Kasumi-1 (cell line): Measurements from ENCODE around the gene PTPN14.

Experiments
- DNase-seq, 2 experiments: peaks; one replicate each; lab custom pipeline; 2025; lab: John Stamatoyannopoulos, UW

PTPN14 gene

DNA sequence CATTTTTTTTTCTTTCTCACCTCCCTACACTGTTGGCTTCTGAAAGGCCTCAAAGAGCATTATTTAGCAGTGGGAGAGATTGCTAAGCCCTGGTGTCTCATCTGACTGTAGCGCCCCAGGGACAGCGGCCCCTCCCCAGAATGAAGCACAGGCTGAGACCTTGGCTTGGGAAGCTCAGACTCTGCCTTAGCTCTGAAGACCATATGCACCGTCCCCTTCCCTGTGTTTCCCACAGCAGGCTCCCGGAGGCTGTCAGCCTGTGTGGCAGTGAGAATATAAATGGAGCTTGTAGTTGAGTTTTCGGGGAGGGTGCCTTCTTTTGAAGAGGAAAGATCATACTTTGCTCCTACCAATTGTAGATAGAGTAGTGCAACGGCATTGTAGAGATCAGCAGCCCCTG, 245.1 kb downstream of the PTPN14 start:
- DNase-seq, result no peak

DNA sequence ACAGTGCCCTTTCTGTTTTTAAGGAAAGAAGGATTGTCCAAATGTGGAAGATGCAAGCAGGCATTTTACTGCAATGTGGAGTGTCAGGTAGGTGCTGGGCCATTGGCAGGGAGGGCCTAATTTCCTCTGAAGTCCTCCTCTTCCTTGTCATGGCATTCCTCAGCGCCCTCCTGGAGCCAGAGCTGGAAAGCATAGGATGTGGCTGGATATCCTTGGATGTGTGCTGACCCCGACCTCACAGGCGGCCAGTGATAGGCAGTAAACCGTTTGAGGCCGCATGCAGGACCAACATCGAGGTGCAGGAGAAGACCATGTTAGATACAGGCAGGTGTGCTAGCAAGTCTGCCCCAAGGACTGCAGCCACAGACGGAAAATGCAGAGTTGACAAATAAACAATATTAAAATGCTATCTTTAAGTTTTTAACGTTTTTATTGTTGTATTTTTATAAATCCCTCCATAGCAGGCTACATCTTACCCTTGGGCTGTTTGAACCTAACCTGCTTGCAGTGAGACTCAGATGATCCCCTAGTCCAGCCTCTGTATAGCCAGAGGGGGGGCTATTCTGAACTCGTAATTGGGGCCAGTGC, 246.1 kb downstream of the PTPN14 start:
- DNase-seq, result no peak

DNA sequence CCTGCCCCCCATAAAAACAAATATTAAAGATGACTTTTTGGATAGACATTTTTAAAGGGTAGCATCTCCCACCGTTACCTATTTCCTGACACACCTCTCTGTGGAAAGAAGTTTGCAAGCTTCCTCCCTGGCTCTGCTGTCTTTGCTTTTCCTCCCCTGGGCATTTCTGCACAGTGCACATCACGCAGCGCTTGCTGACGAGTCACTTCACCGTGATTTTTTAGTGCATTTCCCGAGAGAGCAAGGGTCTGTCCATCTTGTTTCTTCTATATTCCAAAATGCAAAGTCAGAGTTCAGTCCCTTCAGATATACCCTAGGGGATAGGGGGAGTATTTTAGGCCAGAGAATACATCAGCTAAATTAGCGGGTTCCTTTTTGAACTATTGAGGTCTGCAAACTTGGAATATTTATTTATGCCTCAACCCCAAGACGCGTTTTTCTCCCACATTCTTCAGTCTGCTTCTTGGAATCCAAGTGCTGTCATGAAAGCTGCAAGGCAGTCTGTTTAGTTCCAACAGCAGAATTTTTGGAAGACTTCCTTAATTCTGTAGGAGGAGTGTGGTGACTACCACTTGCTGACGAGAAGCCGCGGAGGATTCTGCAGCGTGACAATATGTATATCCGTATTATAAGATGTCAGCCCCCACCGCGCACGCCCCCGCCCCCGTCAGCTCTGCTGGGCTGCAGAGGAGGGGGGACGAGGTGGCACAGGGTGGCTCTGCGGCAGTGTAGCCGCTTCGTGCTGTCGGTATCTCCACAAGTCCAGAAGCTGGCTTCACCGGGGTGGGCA, 248.1 kb downstream of the PTPN14 start:
- peak; percentile 30 to 44 for DNase-seq

DNA sequence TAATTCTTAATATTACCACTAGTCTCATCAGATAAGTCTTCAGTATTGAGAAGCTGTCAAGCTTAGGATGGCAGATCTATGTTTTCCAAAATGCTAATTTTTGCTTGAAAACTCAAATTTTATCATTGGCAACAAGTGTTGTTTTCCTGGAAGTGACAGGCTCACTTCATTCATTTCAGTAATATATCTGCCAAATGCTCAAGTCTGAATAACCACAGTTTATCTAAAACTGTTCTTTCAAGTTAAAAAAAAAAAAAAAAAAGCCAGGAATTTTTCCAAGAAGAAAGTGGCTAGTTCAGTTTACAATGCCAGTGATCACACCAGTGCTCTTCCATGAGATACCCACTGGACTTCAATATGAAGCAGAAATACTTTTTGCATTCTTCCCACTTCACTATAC, 249.9 kb downstream of the PTPN14 start:
- DNase-seq, result no peak

DNA sequence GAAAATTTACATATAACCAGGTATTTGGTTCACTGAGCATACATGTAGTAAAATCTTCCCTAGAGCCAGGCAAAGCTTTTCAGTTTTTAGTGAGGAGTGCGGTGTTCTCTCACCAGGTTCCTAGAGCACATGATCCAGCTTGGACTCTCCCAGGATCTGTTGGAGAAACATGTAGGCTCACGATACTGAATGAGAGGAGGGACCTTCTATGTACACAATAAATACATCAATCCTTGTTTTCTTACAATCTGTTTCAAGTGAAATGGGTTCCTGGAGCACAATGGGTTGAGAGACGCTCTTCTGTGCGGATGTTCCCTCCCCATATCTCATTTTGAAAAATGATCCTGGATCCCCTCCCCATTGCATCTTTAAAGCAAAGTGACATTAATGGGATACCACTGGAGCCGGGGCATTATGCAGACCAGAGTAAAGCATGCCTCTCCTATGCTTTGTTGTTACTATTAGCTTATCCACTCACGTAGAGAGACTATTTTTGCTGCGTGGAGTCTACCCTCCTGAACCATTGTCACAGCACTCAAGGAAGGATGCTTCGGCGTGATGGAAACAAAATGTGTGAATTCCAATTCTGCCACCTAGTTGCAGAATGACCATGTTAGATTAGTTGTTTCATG, 251.1 kb downstream of the PTPN14 start:
- no peak for DNase-seq
